GM21447 (cell line): ENCODE measurements around the gene SOWAHB.
"Not testable (repeated sequence)": the region's sequence is repeated elsewhere in the genome, so short reads cannot be mapped to it uniquely, and the experiment has no call there.

Source experiments
- ATAC-seq: cut with Tn5 transposase; IDR thresholded peaks from one replicate; pipeline ENCODE4 v1.9.1; 2021; ENCODE audit not compliant: unreplicated experiment

The SOWAHB gene

GRCh38 chr4:76896048-76896447 lies 1.9 kb downstream of the SOWAHB start:
- ATAC-seq = no peak

- no peak for ATAC-seq
Measured at GRCh38 chr4:76895619-76896018, 2.3 kb downstream of the SOWAHB start.

GRCh38 chr4:76894537-76895255 lies 3.2 kb downstream of the SOWAHB start:
- no peak for ATAC-seq

- ATAC-seq = no peak
Measured at GRCh38 chr4:76892601-76893000, 5.3 kb downstream of the SOWAHB start.

DNA sequence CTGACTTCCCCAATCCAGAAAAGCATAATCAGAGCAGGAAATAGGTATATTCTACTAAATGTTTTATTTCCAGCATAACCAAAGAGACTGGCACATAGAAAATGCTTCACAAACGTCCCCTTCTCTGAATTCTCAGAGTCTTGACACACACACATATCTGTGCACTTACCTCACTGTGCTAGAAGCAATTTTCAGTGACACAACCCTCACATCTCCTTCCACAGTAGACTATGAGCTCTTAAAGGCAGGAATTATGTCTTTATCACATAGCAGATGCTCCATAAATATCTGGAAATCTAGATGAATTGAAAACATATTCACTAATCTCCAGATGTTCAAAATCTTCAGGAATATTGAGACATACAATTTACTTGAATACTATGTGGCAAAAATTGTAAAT lies 5.9 kb downstream of the SOWAHB start:
- no peak for ATAC-seq

DNA sequence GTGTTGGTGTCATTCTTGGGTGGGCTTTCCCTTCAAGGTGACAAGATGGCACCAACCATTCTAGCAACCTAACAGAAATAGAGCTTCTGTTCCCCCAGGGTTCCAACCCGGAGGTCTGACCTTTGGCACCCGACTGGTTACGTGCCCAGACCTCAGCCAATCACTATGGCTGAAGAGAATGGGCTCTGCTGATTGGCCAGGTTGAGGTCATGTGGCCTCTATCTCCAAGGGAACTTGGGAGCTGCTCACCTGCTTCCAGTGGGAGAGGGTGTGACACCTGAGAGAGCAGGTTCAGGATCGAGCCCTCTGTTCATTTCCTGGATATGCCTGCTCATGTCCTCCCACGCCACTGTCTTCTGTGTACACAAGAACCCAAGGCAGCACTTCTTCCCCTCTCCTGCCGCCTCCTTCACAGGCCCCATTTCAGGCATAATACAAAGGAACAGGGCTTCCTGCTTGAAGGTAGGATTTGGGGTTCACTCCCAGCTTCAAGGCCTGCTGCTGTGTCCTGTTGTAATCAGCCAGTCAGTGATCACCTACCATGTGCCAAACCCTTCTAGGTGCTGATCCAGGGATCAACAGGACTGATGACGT lies 11.0 kb downstream of the SOWAHB start:
- no peak for ATAC-seq

GRCh38 chr4:76886214-76886613 lies 11.7 kb downstream of the SOWAHB start:
- ATAC-seq = no peak

- no peak for ATAC-seq
Measured at GRCh38 chr4:76883147-76883546, 14.8 kb downstream of the SOWAHB start.

GRCh38 chr4:76882630-76883029 lies 15.3 kb downstream of the SOWAHB start:
- ATAC-seq = no peak

DNA sequence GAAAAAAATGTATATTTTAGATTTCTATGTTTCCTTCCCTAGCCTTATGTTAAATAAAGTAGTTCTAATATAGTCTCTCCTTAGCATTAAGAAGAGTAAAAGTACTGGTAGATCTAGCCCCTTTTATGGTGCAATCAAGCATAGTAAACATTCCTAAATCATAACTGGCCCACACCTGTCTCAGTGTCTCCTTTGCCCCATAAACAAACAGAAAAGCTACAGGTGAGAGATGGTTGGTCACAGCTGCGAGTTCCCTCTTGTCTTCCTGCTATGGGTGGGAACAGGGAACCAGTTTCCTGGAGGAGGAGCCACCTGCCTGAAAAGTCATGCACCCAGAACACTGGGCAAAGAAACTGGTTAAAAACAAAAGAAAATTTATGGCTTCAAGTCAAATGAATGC lies 16.6 kb downstream of the SOWAHB start:
- no peak for ATAC-seq

DNA sequence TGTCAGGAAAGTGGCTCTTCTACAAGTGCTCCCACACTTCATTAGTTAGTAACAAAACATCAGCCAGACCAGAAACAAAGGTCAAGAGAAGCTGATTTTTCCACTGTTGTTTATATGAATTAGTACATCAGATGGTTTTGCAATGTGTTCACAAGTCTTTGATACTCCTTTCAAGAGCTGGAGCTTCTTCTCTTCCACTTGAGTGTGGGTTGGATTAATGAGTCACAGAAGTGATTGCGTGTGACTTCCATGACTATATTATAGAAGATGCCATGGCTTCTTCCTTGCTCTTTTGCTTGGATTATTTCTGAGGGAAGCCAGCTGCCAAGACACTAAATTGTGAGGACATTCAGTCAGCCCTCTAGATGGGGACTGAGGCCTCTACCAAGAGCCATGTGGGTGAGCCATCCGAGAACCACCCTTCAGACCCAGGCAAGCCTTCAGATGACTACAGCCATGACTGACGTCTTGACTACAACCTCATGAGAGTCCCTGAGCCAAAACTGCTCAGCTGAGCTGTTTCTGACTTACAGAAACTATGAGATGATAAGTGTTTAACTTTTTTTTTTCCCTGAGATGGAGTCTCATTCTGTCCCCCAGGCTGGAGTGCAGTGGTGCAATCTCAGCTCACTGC lies 18.1 kb downstream of the SOWAHB start:
- ATAC-seq = no peak

GRCh38 chr4:76878641-76879165 lies 19.2 kb downstream of the SOWAHB start:
- not testable (repeated sequence) for ATAC-seq

DNA sequence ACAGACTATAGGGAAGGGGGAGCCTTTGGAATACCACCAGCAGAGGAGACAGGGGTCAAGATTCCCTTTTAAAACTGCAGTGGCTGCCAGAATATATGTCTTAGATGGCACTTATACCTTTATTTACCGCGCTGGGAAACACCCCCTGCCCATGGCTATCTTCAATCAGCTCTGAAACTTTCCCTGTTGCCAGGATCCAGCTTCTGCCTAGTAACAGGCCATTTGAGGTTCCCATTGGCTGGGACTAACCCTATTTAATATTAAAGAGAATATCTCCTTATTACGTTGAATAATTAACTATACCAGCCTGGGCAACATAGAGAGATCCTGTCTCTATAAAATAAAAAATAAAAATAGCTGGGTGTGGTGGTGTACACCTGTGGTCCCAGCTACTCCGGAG lies 23.8 kb downstream of the SOWAHB start:
- no peak for ATAC-seq

GRCh38 chr4:76873495-76873894 lies 24.4 kb downstream of the SOWAHB start:
- no peak for ATAC-seq

DNA sequence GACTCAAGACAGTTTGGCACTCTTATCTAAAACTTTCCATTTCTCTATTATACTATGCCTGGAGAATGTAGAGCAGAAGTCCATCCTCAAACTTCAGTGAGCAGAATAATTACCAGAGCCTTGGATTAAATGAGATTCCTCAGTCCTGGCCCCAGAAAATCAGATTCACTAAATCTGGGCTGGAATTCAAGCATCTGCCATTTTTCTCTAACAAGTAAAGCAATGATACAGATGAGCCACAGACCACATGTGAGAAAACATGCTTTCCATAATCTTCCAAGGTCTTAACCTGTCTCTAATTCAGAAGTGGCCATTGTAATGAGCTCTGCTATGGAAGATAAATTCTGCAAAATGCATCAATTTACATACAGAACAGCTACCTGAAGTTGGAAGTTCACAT lies 25.4 kb downstream of the SOWAHB start:
- no peak for ATAC-seq

DNA sequence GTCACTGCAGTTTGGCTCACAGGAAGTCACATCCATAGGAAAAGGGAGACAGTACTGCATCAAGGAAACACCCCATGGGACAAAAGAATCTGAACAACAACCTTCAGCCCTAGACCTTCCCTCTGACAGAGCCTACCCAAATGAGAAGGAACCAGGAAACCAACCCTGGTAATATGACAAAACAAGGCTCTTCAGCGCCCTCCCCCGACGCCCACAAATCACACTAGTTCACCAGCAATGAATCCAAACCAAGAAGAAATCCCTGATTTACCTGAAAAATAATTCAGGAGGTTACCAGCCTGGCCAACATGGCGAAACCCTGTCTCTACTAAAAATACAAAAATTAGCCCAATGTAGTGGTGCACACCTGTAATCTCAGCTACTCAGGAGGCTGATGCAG lies 29.2 kb downstream of the SOWAHB start:
- ATAC-seq = not testable (repeated sequence)

- no peak for ATAC-seq
Measured at GRCh38 chr4:76867880-76868655, 29.9 kb downstream of the SOWAHB start.

DNA sequence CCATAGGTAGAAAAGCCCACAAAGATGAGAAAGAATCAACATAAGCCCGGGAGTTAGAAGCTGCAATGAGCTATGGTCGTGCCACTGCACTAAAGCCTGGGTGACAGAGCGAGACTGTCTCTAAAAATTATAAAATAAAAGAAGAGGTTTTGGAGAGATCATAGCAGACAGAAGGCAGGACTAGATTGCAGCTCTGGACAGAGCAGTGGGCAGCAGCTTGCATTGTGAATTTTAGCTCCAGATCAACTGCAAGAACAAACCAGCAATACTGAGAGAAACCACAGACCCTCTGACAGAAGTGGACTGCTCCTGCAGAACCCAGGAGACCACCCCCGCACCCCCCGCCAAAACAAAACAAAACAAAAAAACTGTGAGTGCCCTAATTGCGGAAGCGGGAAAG lies 30.6 kb downstream of the SOWAHB start:
- ATAC-seq = no peak

DNA sequence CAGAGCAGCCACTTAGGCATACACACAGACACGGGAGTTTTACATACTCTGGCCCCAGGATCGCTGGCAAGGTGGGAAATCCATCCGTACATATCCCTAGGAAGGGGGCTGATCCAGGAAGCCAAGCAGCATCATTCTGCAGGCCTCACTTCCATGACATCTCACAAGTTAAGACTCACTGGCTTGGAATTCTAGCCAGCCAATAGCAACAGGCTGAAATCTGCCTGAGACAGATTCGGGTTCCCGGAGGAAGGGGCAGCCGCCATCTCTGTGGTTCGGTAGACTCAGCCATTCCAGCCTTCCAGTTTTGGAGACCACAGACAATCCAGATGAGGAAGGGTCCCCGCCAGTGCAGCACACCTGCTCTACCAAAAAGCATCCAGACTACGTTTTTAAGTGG lies 31.3 kb downstream of the SOWAHB start:
- no peak for ATAC-seq

DNA sequence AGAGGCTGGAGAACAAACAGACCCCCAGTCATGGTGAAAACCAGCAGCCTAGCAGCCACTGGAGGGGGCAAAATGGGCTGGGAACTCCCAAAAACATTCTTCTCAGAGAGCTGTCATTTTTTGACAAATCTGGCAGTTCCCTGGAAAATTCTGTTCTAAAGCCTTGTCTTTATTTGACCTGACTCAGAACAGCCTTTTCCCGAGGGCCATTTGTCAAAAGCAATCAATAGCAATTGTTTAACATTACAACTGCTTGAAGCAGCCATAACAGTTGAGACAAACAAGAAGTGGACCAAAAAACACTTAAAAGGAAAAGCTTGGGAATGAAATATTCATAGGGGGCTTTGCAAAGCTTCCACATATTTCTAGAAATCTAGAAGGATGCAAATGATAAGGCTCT lies 39.6 kb downstream of the SOWAHB start:
- no peak for ATAC-seq

- ATAC-seq = no peak
Measured at GRCh38 chr4:76857074-76857409, 40.9 kb downstream of the SOWAHB start.
